ENCODE results near the gene TRAPPC1.

TRAPPC1 gene

DNA sequence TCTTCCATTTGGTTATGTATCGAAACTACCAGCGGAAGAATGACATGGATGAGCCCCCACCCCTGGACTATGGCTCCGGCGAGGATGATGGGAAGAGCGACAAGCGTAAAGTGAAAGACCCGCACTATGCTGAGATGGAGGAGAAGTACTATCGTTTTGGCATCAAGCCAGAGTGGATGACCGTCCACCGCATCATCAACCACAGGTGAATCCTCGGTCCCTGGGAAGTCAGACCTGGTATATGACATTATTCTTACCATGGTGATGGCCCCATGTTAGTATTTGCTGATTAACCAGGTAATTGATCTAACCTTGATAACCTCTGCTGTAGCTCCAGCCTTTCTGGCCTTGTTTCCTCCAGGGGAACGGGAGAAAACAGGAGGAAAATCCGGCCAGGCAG is 34.7 kb downstream of the TRAPPC1 start:
- DNase-seq: no peak

GRCh38 chr17:7894866-7895265 is 36.9 kb downstream of the TRAPPC1 start:
- no peak for DNase-seq

GRCh38 chr17:7894226-7894625 is 37.5 kb downstream of the TRAPPC1 start:
- no peak for DNase-seq

DNA sequence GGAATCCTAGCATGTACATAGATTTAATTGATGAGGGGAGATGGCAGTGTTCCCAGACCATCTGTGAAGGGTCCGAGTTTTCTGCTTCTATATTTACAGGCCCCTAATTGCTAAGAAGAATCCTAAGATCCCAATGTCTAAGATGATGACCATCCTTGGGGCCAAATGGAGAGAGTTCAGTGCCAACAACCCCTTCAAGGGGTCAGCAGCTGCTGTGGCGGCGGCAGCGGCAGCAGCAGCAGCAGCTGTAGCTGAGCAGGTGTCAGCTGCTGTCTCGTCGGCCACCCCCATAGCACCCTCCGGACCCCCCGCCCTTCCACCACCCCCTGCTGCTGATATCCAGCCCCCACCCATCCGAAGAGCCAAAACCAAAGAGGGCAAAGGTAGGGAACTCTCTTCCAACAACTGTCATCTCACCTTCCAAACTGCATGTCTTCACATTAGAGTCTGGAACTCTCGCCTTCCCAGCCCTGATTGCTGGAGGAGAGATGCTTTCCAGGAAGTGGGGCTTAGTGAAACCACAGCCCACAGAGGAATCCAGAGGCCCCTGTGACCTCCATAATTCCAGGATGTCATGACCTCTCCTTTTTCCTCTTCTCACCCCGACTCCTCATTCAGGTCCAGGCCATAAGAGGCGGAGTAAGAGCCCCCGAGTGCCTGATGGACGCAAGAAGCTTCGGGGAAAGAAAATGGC is 38.4 kb downstream of the TRAPPC1 start:
- DNase-seq: no peak

GRCh38 chr17:7889166-7889955 is 42.4 kb downstream of the TRAPPC1 start:
- DNase-seq: peak; percentile 54

GRCh38 chr17:7888184-7888920 is 43.4 kb downstream of the TRAPPC1 start, which contains the start of gene CHD3:
TSS of gene CHD3 (plus strand) at chr17:7888789. CDS start at chr17:7889001, 212 bp downstream.
- DNase-seq: peak; percentile 51

DNA sequence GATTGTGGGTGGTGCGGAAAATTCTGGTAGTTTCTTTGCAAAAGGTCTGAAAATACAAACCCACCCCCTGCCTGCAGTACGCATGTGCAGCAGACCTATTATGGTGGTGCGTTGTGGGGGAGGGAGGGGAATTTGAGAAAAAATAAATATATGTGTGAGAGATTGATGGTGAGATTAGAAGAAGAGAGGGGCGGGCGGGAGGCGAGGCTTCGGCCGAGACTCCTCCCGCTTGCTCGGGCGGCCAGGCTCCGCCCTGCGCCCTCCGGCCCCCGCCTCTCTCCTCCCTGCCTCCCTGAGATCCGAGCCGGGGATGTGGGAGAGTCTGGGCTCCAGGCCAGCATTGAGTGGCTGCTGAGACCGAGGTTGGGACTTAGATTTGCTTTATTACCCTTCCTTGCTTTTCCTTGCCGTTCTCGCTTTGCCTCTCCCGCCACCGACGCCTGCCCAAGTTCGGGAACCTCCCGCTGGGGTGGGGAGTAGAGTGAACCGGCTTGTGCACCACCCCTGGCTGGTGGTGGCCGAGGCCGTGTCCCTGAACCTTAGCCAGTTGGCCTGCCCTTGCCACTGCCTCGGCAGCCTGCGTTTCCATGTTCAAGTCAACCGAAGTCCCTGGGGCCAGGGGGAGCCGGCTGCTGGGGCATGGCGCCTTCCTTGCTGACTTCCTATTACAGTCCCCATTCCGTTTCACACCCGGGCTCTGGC is 44.1 kb downstream of the TRAPPC1 start:
- peak; percentile 96 for DNase-seq

DNA sequence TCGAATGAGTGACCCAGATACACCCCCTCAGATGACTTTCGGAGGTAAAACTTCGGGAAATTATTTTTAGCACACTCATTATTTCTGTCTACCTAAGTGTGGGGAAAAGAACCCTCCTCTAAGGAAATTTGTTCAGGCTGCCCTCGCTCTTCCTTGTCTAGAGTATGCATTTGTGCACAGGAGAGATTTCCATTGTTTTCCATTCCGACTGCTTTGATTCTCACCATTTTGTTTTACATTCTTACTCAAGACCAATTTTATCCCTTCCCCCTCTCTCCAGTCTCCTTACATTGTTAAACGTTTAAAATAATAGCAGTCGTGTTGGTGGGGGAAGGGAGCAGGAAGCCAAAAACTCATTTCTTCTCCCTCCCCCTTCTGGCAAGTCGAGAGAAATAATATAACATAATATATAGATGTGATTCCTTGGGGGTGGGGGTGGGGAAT is 44.7 kb downstream of the TRAPPC1 start:
- DNase-seq: no peak

DNA sequence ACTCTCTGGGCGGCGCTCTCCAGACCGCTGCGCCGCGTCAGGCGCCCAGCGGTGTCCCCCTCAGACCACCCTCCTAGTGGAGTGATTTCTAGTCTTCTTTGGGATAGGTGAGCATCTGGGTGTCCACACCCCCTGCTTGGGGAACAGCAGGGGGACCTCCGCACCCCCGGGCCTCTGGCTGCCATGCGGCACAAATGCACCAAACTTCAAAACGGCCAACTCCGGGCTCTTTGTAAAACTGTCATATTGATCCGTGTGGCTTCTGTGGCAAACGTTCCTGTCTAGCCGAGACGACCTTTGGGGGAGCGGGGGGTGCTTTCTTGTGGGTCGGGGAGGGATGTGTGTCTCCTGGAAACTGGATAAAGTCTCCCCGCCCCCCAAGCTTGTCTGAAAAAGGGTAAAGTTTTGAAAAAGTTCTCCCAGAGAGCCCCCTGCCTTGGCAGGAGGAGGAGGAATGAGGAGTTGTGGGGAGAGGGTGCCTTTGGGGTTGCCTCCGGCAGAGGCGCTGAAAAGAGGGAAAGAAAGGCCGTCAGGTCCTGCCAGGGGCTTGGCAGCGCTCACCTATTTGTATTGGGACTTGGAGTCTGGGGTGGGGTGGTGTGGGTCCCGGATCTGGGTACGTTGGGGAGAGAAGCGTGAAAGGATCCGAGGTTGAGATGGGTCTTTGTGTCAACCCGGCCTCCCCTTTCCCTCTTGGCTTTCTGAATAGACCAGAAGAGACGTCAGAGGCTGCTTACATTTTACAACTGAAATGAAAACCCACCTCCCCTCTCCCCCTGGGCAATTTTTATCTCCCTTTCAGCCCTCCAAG is 45.3 kb downstream of the TRAPPC1 start:
- peak; percentile 76 for DNase-seq

- peak; percentile 60 for DNase-seq
Observed at GRCh38 chr17:7885367-7886226, 46.1 kb downstream of the TRAPPC1 start.

DNA sequence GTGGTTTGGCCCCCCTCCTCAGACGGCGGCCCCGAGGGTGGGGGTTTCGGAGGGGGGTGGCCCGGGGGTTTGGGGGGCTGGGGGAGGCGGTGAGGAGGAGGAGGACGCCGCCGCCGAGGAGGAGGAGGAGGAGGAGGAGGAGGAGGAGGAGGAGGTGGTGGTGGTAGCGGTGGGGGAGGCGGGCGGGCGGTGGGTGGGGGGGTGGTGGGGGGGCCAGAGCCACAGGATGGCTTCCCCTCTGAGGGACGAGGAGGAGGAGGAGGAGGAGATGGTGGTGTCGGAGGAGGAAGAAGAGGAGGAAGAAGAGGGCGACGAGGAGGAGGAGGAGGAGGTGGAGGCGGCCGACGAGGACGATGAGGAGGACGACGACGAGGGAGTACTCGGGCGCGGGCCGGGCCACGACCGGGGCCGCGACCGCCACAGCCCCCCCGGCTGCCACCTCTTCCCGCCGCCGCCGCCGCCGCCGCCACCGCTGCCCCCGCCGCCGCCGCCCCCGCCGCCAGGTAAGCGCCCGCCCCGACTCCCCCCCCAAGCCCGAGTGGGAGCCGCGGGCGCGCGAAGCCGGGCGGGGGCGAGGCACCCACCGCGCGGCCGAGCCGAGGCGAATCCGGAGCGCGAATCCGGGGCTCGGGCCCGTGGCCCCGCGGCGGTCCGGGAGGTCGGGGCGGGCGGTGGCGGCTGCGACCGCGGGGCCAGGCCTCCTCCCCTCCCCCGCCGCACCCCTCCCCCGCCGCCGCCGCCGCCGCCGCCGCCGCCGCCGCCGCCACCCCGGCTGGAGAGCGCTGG is 47.0 kb downstream of the TRAPPC1 start:
- peak; percentile 52 for DNase-seq

DNA sequence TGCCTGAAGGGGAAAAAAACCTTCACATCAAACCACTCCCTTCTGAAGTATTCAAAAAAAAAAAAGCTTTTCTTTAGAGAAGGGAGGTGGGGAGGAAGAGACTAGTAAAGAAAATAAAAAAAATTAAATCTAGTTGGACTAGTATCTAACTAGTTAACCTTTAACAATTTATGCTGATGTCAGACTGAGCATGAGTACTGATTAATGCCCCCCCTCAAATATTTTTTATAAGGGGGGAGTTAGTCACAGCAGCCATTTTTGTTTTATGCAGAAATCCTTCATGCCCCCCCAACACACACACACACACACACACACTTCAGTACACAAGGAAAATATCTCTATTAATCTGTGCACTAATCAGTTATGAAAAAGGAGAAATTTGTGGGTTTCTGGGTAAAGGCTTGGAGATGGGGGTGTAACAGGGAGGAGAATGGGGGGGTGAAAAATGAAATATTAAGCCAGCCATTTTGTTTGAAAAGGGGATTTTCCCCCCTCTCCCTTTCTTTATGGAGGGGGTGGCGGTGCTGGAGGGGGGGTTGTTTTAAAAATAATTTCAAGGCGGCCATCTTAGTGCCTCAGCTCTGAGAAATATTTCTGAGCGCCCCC is 47.9 kb downstream of the TRAPPC1 start:
- peak; percentile 74 for DNase-seq

DNA sequence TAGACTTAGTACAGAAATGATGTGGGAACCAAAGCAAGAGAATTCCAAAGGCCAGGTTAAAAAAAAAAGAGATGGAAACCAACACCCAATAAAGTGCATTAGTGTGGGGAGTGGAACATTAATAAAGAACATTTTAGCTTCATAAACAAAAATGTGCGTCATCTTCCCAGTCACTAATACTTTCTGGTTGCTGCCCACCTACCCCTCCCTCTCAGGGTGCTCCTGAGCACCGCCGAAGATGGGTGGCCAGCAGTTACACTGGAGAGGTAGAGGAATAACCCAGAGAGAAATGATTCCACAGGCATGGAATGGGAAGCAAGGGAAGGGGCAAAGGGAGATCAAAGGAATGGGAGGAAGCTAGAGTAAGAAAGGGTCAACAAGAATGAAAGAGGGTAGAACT is 49.1 kb downstream of the TRAPPC1 start:
- DNase-seq: no peak

- no peak for DNase-seq
Observed at GRCh38 chr17:7882068-7882467, 49.7 kb downstream of the TRAPPC1 start.

DNA sequence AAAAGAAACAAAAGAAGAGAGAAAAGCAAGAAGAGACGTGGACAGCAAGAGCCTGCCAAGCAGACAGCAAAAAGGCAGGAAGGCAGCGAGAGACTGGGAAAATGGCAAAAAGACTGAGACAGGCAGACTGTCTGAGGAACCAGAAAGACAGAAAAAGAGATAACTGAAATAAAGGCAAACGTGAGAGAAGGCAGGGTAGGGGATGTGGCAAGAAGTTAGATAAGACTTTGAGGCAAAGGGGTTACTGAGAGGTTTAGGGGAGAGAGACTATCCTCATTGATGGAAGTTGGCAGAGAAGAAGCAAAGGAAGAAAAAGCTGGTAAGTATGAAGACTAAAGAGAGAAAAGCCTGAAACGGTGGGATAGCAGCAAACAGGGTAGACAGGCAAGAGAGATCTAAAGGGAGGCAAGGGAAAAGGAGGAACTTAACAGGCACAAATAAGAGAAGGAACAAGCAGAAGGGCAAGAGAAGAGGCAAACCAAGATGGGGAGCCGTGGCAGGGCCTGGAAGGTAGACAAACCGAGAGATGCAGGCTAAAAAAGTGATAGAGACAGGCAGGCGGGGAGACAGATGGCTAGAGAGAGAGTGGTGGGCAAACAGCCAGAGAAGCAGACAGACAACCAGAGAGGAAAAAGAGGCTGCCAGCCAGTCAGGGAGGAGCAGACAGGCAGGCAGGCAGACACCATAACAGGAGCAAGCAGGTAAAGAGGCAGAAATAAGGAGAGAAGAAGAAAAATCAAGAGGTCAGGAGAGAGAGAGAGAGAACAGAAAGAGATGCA is 50.3 kb downstream of the TRAPPC1 start:
- DNase-seq: no peak

Measured in CD4-positive, alpha-beta T cell treated with Interleukin-10 for 1 hour (primary cell).